ENCODE measurements around the gene PYDC1.
A peak's percentile ranks its signal among the peaks of the same experiment; 100 is the strongest.
"Not testable (repeated sequence)": the region's sequence is repeated elsewhere in the genome, so short reads cannot be mapped to it uniquely, and the experiment has no call there.

PYDC1 gene

GRCh38 chr16:31221357-31222160 is 4.6 kb upstream of the PYDC1 start:
- no peak for DNase-seq

GRCh38 chr16:31219154-31219741 is 2.3 kb upstream of the PYDC1 start:
- DNase-seq, result no peak

- DNase-seq, result no peak
Measured at GRCh38 chr16:31217136-31217530, 198 bp upstream of the PYDC1 start.

GRCh38 chr16:31215287-31216162 is 1.4 kb downstream of the PYDC1 start:
- no peak for DNase-seq

GRCh38 chr16:31214708-31215286 is 2.1 kb downstream of the PYDC1 start:
- DNase-seq, result no peak

- no peak for DNase-seq
Measured at GRCh38 chr16:31213877-31214707, 2.8 kb downstream of the PYDC1 start, which contains the start of gene TRIM72. TSS of gene TRIM72 (plus strand) at chr16:31214119. CDS start at chr16:31214739, 620 bp downstream.

GRCh38 chr16:31213342-31213741 is 3.6 kb downstream of the PYDC1 start:
- DNase-seq, result no peak

GRCh38 chr16:31206776-31207175 is 10.2 kb downstream of the PYDC1 start:
- no peak for DNase-seq

- no peak for DNase-seq
Measured at GRCh38 chr16:31204871-31205666, 11.9 kb downstream of the PYDC1 start.

GRCh38 chr16:31202414-31203375 is 14.2 kb downstream of the PYDC1 start, which contains the start of gene PYCARD:
TSS of gene PYCARD (minus strand) at chr16:31202760. CDS start at chr16:31202690, 70 bp downstream.
- DNase-seq, result peak; percentile 32

- DNase-seq, result peak; percentile 49
Measured at GRCh38 chr16:31201582-31202413, 15.1 kb downstream of the PYDC1 start.

- peak; percentile 64 for DNase-seq
Measured at GRCh38 chr16:31200821-31201568, 15.9 kb downstream of the PYDC1 start.

GRCh38 chr16:31200111-31200510 is 16.8 kb downstream of the PYDC1 start:
- DNase-seq, result not testable (repeated sequence)

GRCh38 chr16:31199430-31200041 is 17.4 kb downstream of the PYDC1 start:
- no peak for DNase-seq

GRCh38 chr16:31198207-31198882 is 18.6 kb downstream of the PYDC1 start:
- no peak for DNase-seq

- DNase-seq, result no peak
Measured at GRCh38 chr16:31196324-31197088, 20.4 kb downstream of the PYDC1 start.

All from CD4-positive, alpha-beta T cell treated with Interleukin-21 for 1 hour (primary cell).